NCI-H2081 treated with DMSO at 0.1 percent for 48 hours (cell line): ENCODE results near the gene MAD2L2.
"Not testable (repeated sequence)": the region's sequence is repeated elsewhere in the genome, so short reads cannot be mapped to it uniquely, and the experiment has no call there.

ENCODE experiments used
- DNase-seq: peaks from one replicate; lab custom pipeline; 2025; lab: John Stamatoyannopoulos, UW

Gene MAD2L2

DNA sequence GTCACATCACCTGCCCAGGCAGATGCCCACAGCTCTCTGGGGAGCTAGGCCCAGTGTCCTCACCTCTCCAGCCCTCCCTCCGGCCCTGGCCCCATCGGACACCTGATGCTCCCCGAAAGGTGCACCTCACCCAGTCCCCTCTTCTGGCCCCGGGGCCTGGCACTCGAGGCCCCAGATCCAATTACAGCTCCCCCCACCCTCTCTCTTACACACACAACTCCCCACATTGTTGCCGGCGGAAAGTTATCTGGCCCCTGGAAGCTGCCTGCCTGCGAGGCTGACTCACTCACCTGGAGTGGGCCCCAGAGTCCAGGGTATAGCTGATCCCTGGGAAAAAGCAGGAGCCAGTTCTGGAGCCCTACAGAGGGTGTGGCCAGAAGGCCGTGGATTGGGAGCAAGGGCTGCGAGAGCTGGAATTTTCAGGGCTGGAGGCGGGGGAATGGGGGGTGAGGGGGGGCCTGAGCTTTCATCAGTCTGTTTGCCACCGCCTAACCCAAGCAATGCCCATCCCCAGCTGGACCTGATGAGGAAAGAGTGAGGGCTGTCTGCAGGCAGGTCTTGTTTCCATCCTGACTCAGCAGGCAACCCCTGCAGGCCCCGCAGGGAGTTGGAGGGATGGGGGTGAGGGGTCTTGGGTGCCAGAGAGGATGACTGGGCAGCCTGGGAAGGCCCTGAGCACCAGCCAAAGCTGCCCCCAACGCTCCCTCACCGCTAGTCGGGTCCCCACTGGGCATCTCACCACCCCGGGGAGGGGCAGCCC is 27.7 kb downstream of the MAD2L2 start:
- DNase-seq: no peak

DNA sequence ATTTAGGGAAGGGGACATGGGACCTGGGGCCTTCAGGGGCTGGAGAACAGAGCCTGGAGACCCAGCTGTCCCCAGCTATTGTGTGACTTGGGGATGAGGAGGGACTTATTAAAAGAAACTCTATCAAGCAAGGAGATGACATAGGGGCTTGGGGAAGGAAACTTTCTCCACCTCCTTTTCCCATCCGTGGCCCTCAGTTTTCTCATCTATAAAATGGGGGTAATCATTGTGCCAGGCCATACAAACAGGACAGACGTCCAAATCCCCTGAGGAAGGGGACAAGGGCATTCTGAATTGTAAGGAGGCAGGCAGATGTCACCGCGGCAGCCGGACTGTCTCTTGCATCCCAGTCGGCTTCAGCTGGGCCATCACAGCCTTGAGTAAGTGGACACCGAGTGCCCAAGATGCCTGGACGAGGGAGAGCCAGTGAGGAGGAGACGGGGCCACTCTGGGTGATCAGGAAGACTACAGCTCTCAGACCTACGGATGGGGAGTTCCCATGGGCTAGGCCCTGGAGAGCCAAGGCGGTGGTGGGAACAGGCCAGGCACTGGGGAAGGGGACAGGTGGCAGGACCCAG is 28.7 kb downstream of the MAD2L2 start:
- DNase-seq: no peak

DNA sequence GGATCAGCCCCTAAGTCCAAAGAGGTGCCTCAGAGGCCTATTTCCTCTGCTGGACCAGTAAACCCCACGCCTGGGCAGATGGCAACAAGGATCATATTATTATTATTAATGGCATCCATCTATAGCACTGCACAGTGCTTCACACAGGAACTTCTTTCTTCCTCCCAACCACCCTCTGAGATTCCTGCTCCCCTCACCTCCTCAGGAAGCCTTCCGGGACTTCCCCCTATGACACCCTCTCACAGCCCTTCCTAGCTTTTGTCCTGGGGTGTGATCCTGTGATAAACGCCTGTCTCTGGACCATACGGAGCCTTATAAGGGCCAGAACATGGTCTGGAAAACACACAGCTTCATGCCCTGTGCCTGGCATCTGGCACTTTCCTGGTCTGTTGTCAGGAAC is 29.9 kb downstream of the MAD2L2 start:
- DNase-seq: no peak

DNA sequence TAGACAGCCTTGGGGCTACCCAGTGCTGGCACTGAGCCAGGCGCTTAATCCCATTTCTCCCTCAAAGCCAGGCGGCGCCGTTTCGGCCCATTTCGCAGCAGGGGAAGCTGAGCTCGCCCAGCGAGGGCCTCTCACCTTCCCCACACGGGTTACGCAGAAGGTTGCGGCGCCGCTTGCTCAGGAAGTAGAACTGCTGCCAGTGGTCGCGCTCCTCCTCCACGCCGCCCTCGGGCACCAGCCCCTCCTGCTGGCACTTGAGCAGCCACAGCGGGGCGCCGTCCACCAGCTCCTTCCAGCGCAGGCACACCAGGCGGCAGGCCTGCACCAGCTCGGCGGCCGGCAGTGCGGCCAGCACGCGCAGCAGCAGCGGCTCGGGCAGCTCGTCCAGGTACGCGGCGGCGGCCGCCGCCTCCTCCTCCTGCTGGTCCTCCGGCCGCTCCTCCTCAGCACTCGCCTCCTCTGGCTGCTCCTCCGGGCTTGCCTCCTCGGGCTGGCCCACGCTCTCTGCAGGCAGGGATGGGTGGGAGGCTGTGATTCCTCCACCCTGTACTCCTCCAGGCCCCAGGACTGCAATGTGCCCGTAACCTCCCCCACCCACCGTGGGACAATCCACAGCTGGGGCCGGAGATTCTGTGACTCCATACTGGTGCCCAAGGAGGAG is 30.5 kb downstream of the MAD2L2 start:
- DNase-seq: peak; percentile 24

DNA sequence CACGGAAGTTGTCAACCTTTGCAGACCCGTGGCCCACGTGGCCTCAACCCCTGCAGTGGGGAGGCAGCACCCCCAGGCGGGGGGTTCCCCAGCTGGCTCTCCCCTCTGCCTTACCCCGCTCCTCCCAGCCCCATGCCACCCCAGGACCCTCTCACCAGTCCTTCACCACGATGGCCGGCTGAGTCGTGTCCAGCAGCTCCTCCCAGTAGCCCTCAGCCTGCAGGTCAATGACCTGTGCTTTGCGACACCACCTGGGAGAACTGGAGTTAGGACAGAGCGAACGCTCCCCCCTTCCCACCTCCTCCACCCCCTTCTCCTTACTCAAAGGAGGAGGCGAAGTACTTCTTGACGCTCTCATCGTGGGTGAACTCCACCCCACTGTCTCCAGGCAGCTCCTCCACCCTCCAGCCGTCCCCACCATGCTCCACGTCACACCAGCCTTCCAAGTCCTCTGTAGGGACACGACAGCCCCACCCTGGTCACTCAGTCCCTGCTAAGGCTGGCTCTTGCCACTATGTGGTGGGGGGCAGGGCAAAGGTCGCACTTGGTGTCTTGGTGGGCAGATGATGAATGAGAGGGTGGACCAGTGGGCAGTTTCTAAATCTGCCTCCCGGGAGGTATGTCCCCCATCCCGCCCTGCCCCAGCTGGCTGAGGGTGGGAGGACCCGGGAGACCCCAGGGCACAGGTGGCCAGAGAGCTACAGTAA is 31.2 kb downstream of the MAD2L2 start:
- DNase-seq: no peak

DNA sequence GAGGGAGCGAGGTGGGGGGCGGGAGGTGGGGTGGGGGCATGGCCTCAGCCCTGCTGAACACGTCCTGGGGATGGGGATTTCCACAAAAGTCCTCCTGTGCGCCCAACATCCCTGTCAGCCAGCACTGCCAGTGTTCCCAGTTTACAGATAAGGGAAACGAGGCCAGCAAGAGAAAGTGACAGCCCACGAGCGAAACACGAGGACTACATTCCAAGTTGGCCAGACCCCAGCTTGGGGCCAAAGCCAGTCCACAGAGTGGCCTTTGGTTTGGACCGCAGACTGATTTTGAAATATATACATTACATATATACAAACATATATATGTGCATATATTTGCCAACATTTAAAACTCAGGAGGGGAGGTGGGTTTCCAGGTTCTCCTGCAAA is 31.7 kb downstream of the MAD2L2 start:
- no peak for DNase-seq

DNA sequence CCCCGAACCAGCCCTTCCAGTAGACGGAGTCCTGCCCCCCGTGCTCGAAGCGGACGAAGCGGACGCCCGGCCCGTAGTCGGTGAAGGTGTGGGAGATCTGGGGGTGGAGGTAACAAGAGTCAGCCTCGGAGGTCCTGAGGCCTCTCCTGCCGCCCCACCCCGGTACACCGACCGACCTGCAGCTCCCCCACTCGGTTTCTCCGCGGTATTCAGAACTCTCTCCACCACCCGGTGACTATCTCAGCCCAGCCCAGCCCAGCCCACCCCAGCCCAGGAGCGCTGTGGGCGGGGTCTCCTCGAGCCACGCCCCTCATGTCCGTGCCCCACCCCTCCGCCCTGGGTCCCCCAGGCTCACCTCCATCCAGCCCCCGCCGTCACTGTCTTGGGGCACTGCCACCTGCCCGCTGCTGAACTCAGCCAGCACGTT is 32.2 kb downstream of the MAD2L2 start:
- no peak for DNase-seq

DNA sequence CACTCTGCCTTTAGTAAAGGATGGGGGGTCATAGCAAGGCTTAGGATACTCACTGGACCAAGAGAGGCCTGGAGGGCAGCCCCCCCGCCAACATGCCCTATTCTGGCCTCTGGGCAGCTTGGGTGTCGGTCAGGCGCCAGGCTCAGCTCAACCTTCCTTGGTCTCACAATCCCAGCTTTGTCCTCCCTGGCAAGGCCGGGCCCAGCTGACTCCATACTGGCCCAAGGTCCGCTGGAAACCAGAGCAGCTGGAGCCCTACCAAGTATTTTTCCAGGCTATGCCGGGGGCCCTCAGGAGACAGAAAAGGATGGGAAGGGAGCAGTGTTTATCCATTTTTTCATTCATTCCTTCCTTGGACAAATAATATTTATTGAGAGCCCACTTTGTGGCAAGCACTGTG is 32.9 kb downstream of the MAD2L2 start:
- no peak for DNase-seq

DNA sequence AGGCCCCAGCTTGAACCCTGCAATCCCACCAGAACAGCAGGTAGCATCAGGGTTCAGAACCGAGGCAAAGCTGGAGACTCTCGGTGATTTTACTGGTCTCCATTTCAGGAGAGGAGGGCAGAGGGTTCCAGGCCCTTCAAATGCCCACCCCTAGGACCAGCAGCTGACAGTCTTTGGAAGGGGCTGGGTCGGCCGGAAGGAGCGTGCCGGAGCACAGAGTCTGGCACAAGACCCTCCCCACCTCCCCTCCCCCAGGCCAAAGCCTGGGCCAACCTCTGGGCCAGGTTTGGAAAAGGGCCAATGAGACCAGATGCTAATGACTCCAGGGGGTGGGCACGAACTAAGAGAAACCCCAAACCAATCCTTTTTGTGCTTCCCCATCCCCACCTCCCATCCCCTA is 33.6 kb downstream of the MAD2L2 start:
- DNase-seq: no peak

DNA sequence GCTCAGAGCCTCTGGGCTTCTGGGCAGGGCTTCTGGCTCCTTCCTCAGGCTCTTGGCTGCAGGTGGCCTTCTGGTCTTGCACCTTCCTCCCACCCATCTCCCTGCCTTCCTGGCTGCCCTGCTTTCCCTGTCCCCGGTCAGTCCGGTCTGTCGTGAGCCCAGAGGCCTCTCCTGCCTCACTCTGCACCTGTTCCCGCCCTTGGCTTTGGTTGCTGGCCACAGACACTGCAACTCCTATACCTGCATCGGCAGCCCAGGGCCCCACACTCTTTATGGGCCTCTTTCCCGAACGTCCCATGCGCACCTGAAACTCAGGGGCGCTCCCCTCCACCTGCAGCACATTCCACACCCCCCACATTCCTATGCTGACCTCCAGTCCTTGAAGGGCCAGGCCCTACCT is 34.6 kb downstream of the MAD2L2 start:
- no peak for DNase-seq

DNA sequence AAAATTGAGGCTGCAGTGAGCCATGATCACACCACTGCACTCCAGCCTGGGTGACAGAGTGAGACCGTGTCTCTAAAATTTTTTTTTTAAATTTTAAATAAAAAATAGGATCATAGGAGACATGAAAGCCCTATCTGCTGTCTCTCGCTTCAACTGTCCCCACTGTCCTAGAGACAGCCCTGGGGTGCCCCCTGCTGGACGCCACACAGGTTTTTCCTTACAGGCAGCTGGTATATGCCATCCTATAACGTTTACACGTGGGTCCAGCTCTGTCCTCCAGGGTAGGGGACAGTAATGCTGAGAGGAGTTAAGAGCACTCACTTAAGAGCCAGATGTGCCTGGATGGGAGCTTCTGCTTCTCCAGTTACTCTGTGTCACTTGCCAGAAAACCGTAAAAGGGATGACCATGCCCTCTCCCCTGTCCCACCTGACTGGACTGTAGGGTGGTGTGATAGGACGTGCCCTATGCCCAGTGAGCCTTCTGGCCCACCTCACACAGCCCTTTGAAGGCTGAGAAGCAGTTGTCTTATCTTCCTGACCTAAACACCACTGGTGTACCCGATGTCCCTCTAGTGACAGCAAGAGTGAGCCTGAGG is 35.2 kb downstream of the MAD2L2 start:
- DNase-seq: peak; percentile 12

DNA sequence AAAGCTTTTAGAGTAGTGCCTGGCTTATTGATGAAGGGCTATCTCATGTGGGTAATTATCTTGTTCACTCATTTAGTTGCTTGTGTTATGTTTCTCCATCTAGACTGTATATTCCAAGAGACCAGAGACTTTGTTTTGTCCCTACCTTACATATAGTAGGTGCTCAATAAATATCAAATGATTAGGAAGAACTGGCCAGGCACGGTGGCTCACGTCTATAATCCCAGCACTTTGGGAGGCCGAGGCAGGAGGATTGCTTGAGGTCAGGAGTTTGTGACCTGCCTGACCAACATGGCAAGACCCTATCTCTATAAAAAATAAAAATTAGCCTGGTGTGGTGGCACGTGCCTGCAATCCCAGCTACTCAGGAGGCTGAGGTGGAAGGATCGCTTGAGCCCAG is 35.7 kb downstream of the MAD2L2 start:
- no peak for DNase-seq

DNA sequence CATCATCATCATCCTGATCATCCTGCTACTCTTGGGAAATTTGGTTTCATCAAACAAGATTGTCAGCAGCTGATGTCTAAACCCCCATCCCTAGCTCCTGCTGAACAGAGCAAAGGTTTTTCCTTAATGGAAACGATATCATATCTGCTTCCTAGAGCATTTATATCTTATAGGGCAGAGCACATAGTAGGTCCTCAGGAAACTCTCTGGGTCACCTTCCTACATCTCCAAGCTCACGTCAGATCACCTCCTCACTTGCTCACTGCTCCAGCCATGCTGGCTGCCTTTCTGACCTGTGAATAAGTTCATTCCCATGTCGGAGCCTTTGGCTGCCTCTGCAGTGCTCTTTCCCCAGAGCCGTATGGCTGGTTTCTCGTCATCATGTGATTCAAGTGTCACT is 37.2 kb downstream of the MAD2L2 start:
- DNase-seq: no peak

DNA sequence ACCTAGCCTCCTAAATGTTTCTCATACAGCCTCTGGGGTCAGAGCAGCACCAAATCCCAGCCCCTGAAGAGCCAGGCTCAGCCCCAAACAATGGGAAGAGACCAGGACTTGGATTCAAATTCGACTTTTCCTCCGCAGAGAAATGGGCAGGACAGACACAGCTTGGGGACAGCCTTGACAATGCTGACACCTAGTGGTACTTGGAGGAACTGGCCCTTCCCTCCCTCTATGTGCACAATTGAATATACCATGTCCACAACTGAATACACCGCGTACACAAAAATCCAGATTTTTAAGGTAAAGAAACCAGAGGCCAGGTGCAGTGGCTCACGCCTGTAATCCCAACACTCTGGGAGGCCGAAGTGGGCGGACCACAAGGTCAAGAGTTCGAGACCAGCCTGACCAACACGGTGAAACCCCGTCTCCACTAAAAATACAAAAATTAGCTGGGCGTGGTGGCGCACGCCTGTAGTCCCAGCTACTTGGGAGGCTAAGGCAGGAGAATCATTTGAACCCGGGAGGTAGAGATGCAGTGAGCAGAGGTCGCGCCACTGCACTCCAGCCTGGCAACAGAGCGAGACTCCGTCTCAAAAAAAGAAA is 38.4 kb downstream of the MAD2L2 start:
- DNase-seq: not testable (repeated sequence)

DNA sequence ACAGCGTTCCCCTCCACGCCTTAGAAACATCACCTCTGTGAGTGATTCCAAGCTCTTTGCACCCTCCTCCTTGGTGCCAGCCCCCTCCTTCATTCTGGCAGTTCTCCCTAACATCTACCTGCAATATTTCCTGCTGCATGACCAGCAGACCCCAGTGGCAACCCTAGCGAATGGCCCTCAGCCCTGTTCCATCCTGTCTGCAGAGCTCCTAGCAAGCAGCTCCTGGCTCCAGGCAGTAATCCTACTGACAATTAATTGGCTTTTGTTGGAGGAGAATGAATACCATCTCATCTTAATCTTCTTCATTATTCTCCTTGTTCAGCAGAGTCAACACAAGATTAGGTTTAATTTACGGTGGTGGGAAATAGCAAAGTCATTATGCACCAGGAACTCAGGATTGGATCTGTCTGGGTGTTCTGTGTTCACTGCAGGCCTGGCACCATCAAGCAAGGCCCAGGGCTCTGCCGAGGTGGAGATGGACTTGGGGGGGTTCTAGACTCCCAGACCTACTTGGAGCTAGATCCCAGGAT is 39.1 kb downstream of the MAD2L2 start:
- no peak for DNase-seq

DNA sequence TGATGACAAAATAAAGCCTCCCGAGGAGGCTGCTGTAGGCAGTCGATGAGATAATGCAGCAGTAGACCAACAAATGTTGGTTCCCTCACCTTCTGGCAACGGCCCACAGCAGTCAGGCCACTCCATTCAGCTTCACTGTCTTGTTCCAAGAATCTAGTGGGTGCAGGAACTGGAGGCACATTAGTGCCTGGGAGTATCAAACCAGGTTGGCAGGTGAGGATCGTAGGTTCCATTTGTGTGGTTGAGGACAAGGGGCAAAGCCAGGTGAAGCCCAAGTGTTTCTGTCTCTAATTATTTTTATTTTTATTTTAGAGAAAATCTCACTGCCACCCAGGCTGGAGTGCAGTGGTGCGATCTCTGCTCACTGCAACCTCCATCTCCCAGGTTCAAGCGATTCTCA is 40.0 kb downstream of the MAD2L2 start:
- DNase-seq: no peak

DNA sequence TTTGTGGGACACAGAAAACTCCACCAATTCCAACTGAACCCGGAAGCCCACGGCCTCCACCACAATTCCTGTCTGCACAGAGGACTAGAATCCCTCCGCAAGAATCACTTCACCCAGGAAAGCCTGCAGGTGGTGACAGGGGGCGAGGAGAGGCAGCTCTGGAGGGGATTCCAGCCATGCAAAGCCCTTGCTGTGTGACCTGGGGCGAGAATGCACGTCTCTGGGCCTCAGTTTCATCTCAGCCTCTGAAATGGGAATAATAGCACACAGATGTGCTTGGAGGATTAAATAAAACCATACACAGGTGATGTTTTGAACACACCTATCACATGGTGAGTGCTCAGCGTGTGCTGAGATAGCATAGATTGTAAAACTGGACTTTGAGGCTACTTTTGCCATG is 40.8 kb downstream of the MAD2L2 start:
- no peak for DNase-seq

DNA sequence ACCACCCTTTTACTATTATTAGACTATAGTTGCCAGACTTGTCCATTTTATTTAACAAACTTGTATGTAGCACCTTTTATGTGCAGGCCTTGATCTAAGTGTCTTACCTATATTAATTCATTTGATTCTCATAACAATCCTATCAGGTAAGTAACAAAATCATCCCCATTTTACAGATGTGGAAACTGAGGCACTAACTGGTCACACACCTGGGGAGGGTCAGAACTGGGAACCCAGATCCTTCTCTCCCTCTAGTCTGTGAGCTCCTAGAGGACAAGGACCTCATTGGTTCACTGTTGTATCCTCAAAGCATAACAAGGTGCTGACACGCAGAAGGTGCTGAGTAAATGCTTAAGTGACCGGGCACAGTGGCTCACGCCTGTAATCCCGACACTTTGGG is 41.6 kb downstream of the MAD2L2 start:
- DNase-seq: no peak

DNA sequence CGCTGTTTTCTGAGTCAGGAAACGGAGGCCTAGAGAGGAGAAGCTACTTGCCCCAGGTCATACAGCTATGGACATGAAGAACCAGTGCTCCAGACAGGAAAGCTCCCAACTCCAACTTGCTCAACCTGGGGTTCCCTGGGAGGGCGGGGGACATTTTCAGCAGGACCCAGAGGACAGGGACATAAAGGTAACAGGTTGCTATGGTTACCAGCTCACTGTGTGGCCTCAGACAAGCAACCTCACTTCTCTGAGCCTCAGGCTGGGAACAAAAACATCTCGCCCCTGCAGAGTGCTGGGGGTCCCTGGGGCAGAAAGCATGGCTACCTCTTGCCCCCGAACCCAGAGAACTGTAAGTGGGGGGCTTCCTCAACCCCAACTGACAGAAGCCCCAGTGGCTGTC is 42.8 kb downstream of the MAD2L2 start:
- DNase-seq: no peak

DNA sequence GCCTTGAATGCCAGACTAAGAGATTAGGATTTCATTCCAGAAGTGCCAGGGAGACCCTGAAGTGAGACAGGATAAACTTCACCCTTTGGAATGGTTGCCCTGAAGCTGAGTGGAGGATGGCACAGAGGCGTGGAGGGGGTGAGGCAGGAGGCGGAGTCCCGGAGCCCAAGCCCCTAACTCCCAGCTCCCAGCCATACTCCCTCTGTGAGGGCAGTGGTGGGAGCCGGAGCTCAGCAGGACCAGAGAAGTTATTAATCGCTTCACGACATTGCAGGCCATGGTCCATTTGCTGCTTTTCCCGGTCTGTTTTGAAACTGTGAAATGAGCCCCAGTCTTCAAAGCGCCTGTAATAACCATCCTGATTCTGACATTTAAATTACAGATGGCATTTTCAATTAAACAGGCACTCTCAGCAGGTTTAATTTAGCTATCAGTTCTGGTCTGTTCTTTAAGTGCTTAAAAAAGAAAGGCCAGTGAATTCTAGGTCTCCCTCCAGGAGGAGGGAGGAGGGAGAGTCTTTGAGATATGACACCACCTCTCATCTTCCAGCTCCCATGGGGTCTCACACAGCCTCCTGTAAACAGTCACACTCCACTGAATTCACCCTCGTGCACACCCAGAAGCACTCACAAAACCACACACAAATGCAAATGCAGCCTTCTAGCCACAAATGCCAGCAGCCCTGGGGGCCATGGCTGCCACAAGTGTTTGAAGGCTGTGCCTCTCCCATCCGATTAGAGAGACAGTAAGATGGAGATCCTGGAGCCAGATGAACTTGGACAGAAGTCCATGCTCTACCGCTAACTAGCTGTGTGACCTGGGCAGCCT is 46.4 kb downstream of the MAD2L2 start:
- DNase-seq: no peak
